ENCODE measurements around the gene PRR23E. TPM values are rescaled to one million over a fixed set of nuclear protein-coding genes. Genes with fewer than 3 reads are reported as not detected.

PRR23E gene
- total RNA-seq, 1 donor from 2014 or later = not detected

GRCh38 chr3:127220497-127220896 lies 27.6 kb downstream of the PRR23E start:
- TF ChIP-seq, protein P1, sequence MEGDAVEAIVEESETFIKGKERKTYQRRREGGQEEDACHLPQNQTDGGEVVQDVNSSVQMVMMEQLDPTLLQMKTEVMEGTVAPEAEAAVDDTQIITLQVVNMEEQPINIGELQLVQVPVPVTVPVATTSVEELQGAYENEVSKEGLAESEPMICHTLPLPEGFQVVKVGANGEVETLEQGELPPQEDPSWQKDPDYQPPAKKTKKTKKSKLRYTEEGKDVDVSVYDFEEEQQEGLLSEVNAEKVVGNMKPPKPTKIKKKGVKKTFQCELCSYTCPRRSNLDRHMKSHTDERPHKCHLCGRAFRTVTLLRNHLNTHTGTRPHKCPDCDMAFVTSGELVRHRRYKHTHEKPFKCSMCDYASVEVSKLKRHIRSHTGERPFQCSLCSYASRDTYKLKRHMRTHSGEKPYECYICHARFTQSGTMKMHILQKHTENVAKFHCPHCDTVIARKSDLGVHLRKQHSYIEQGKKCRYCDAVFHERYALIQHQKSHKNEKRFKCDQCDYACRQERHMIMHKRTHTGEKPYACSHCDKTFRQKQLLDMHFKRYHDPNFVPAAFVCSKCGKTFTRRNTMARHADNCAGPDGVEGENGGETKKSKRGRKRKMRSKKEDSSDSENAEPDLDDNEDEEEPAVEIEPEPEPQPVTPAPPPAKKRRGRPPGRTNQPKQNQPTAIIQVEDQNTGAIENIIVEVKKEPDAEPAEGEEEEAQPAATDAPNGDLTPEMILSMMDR (IDR thresholded peaks at IDR 0.05; ENCODE audit: partially characterized antibody, unreplicated experiment) = no peak
- H3K27ac Mint-ChIP-seq (ENCODE audit: unreplicated experiment) = no peak overlapping the region
- H3K9me3 Mint-ChIP-seq (ENCODE audit: unreplicated experiment) = peaks cover 3% of the 10 kb centered on the region
- peaks cover 14% of the 10 kb centered on the region for H3K36me3 Mint-ChIP-seq (ENCODE audit: unreplicated experiment)
- no peak overlapping the region for H3K4me3 Mint-ChIP-seq (ENCODE audit: unreplicated experiment)
- H3K4me1 Mint-ChIP-seq (ENCODE audit: low read depth, unreplicated experiment) = peaks cover 12% of the 10 kb centered on the region
- DNase-seq = no peak
- peaks cover 4% of the 10 kb centered on the region for H3K27me3 Mint-ChIP-seq (ENCODE audit: unreplicated experiment)

DNA sequence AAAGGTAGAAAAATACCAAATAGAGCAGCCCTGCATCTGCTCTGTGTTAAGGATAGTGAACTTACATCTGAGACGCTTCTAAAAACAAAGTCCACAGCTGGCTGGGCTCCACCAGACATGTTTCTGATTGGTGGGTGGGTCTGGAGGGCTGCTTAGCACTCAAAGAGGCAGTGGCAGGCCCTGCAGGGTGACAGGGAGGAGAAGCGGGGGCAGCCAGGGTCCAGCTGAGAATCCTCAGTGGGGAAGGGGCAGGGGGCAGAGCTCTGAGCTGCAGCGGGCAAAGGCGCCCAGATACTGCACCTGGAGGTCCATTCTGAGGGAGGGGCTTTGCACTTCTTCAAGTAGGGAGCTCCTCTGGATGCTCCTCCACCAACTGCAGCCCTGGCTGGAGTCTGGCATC lies 28.1 kb downstream of the PRR23E start:
- DNase-seq = no peak
- Mint-ChIP-seq H3K9me3 (ENCODE audit: unreplicated experiment) (peaks cover 7% of the 10 kb centered on the region), H3K4me1 (ENCODE audit: low read depth, unreplicated experiment) (peaks cover 6% of the 10 kb centered on the region), H3K36me3 (ENCODE audit: unreplicated experiment) (peaks cover 20% of the 10 kb centered on the region), H3K27ac (ENCODE audit: unreplicated experiment) (no peak overlapping the region), H3K27me3 (ENCODE audit: unreplicated experiment) (peaks cover 4% of the 10 kb centered on the region), H3K4me3 (ENCODE audit: unreplicated experiment) (no peak overlapping the region)
- TF ChIP-seq, protein P1 (IDR thresholded peaks at IDR 0.05; ENCODE audit: partially characterized antibody, unreplicated experiment) = no peak

DNA sequence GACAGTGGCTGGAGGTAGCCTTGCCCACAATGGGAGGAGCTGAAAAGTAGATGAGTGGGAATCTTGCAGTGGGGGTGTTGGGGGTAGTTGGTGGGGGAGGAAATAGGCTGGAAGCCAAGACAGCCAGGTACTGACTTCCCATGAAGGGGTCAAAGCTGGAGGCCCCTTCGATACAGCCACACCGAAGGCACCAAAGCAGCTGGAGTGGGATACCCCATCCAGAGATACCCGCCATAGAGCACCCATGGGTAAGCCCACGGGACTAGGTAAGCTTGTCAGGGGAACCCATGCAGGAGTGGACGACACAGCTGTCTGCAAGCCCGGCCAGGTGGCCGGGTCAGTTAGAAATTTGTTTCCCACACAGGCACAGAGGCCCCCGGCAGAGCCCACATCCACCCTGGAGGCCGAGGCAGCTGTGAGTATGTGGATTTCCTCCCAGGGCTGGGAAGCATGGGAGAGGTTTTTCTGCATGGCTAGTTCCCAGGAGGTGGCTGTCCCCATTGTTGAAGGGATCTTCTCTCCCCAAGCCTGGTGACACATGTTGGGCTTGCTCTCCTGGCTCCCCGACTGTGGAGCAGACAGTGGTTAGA lies 28.6 kb downstream of the PRR23E start:
- peaks cover 25% of the 10 kb centered on the region for H3K36me3 Mint-ChIP-seq (ENCODE audit: unreplicated experiment)
- TF ChIP-seq, protein P1 (IDR thresholded peaks at IDR 0.05; ENCODE audit: partially characterized antibody, unreplicated experiment) = no peak
- peaks cover 5% of the 10 kb centered on the region for H3K4me1 Mint-ChIP-seq (ENCODE audit: low read depth, unreplicated experiment)
- no peak overlapping the region for H3K4me3 Mint-ChIP-seq (ENCODE audit: unreplicated experiment)
- H3K27ac Mint-ChIP-seq (ENCODE audit: unreplicated experiment) = no peak overlapping the region
- no peak for DNase-seq
- H3K27me3 Mint-ChIP-seq (ENCODE audit: unreplicated experiment) = peaks cover 9% of the 10 kb centered on the region
- peaks cover 8% of the 10 kb centered on the region for H3K9me3 Mint-ChIP-seq (ENCODE audit: unreplicated experiment)

- TF ChIP-seq, protein P1 (IDR thresholded peaks at IDR 0.05; ENCODE audit: partially characterized antibody, unreplicated experiment) = no peak
- Mint-ChIP-seq H3K36me3 (ENCODE audit: unreplicated experiment) (peaks cover 27% of the 10 kb centered on the region), H3K4me3 (ENCODE audit: unreplicated experiment) (no peak overlapping the region), H3K9me3 (ENCODE audit: unreplicated experiment) (peaks cover 8% of the 10 kb centered on the region), H3K4me1 (ENCODE audit: low read depth, unreplicated experiment) (peaks cover 5% of the 10 kb centered on the region), H3K27me3 (ENCODE audit: unreplicated experiment) (peaks cover 9% of the 10 kb centered on the region), H3K27ac (ENCODE audit: unreplicated experiment) (no peak overlapping the region)
- no peak for DNase-seq
Observed at GRCh38 chr3:127222163-127222562, 29.2 kb downstream of the PRR23E start.

- H3K27ac Mint-ChIP-seq (ENCODE audit: unreplicated experiment) = no peak overlapping the region
- peaks cover 27% of the 10 kb centered on the region for H3K36me3 Mint-ChIP-seq (ENCODE audit: unreplicated experiment)
- peaks cover 5% of the 10 kb centered on the region for H3K4me1 Mint-ChIP-seq (ENCODE audit: low read depth, unreplicated experiment)
- TF ChIP-seq, protein P1 (IDR thresholded peaks at IDR 0.05; ENCODE audit: partially characterized antibody, unreplicated experiment) = no peak
- H3K9me3 Mint-ChIP-seq (ENCODE audit: unreplicated experiment) = peaks cover 8% of the 10 kb centered on the region
- no peak for DNase-seq
- H3K27me3 Mint-ChIP-seq (ENCODE audit: unreplicated experiment) = peaks cover 9% of the 10 kb centered on the region
- H3K4me3 Mint-ChIP-seq (ENCODE audit: unreplicated experiment) = no peak overlapping the region
Observed at GRCh38 chr3:127222664-127223063, 29.7 kb downstream of the PRR23E start.
